GM19025 (cell line): ENCODE results near the gene OS9.

ENCODE experiments used
- ATAC-seq: cut with Tn5 transposase; IDR thresholded peaks from one replicate; pipeline ENCODE4 v1.9.1; 2021; ENCODE audit warnings: mild to moderate bottlenecking, low read depth, moderate library complexity; ENCODE audit not compliant: unreplicated experiment

OS9 gene

GRCh38 chr12:57765003-57765697 is 71.2 kb downstream of the OS9 start:
- peak; percentile 64 for ATAC-seq

DNA sequence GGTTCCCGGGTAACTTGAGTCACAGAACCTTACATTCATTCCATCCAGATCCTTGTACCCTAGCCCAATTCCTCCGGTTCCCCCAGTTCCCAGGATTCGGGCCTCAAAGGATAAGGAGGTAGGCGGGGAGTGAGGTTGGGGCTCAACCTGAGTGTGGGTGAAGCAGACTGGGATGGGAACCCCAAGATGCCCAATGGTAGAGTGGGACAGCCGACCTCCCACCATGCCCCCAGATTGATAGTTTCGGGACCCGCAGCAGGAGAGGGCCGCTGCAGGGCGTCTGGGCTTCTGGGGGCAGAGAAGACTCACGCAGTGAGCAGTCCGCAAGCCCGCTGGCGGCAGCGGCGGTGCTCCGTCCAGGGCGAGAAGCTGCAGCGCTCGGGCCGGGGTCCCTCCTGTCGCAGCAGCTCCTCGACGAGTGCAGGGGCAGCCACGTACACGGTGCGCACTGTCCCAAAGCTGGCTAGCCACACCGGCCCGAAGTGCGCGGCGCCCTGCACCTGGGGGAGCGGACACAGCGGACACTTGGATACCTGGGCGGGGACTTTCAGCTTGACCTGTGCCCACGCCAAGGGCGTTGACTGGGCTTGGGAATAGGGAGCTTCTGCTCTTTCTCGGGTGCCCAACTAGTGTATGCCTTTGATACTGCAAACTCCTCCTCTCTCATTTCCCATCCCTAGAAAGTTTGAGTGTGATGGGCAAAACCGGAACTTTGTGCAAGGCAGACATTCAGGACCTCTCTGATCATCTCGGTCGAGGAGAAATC is 71.9 kb downstream of the OS9 start:
- no peak for ATAC-seq

- ATAC-seq, result no peak
Observed at GRCh38 chr12:57766464-57767304, 72.8 kb downstream of the OS9 start, which contains the start of gene CYP27B1. Gene CYP27B1, minus strand, starts transcription at chr12:57767078. Its CDS starts 37 bp downstream, at chr12:57767041.

DNA sequence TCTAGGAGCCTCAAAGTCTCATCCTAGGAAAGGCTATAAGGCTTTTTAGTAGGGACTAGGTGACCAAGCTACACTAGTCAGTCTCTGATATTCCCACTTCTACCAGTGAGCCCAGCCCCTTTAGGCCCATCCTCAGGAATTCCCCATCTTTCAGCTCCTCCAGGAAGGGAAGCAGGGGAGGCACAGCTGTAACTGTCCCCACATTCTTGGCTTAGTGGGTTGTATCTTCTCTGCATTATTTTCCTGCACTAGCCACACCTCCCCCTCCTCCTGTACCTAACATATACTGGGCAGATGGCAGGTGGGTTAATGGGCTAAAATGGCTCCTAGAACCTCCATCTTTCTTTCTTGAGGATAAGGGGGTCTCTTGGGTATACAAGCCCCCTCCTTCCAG is 73.4 kb downstream of the OS9 start:
- ATAC-seq, result no peak

GRCh38 chr12:57767876-57768275 is 73.9 kb downstream of the OS9 start:
- ATAC-seq, result no peak

DNA sequence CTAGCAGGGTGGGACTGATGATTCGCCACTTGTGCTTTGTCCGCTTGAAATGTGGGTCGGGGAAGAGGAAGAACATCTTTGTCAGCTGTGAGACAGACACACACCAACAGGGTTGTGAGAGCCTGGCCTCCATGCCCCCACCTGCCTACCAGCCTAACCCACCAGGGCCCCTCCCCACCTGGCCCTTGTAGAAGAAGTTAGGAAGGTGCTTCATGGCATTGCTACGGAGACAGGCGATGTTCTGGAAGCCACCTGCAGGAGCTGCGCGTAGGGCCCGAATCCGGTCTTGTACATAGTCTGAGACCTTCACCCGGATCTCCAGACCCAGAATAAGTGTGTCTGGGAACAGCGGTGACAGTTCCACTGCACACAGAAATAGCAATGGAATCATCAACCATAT is 75.7 kb downstream of the OS9 start:
- no peak for ATAC-seq

DNA sequence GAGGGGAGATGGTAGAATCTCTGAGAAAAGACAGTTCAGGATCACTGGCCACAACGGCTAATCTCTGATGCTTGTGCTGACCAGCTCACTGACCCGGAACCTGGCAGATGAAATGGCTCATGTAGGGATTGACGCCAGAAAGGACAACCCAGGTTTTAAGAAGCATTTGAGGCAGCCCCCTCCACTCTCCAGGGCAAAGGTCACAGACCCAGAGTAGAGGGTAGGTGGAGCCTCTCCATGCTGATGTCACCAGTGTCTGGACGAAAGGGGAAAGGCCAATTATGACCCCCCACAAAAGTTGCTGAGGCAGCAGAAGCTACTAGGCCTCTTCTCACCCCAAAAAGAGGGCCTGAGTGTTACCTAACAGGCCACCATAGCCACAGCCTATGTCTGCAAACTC is 76.8 kb downstream of the OS9 start:
- no peak for ATAC-seq
